ENCODE data around the gene NOMO2.
"Not testable (repeated sequence)": the region's sequence is repeated elsewhere in the genome, so short reads cannot be mapped to it uniquely, and the experiment has no call there.

DNA sequence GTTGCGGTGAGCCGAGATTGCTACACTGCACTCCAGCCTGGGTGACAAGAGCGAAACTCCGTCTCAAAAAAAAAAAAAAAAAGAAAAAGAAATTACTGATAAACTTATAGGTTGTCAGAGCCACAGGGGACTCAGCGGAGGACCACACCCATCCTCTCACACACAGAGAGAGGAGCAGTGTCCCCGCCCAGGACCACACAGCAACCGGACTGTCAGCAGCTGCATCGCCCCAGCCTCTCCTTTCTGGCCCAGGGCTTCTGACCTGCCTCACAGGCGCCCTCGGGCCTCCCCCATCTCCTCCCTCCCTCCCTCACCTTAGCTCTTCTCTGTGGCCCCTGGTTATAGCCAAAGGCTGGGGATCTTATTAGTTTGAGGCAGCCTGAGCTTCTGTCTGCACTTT is 27.9 kb upstream of the NOMO2 start:
- TF ChIP-seq, protein P1, sequence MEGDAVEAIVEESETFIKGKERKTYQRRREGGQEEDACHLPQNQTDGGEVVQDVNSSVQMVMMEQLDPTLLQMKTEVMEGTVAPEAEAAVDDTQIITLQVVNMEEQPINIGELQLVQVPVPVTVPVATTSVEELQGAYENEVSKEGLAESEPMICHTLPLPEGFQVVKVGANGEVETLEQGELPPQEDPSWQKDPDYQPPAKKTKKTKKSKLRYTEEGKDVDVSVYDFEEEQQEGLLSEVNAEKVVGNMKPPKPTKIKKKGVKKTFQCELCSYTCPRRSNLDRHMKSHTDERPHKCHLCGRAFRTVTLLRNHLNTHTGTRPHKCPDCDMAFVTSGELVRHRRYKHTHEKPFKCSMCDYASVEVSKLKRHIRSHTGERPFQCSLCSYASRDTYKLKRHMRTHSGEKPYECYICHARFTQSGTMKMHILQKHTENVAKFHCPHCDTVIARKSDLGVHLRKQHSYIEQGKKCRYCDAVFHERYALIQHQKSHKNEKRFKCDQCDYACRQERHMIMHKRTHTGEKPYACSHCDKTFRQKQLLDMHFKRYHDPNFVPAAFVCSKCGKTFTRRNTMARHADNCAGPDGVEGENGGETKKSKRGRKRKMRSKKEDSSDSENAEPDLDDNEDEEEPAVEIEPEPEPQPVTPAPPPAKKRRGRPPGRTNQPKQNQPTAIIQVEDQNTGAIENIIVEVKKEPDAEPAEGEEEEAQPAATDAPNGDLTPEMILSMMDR (IDR thresholded peaks at IDR 0.05; ENCODE audit: insufficient read depth, low read length), result not testable (repeated sequence)
- TF ChIP-seq, protein P2, sequence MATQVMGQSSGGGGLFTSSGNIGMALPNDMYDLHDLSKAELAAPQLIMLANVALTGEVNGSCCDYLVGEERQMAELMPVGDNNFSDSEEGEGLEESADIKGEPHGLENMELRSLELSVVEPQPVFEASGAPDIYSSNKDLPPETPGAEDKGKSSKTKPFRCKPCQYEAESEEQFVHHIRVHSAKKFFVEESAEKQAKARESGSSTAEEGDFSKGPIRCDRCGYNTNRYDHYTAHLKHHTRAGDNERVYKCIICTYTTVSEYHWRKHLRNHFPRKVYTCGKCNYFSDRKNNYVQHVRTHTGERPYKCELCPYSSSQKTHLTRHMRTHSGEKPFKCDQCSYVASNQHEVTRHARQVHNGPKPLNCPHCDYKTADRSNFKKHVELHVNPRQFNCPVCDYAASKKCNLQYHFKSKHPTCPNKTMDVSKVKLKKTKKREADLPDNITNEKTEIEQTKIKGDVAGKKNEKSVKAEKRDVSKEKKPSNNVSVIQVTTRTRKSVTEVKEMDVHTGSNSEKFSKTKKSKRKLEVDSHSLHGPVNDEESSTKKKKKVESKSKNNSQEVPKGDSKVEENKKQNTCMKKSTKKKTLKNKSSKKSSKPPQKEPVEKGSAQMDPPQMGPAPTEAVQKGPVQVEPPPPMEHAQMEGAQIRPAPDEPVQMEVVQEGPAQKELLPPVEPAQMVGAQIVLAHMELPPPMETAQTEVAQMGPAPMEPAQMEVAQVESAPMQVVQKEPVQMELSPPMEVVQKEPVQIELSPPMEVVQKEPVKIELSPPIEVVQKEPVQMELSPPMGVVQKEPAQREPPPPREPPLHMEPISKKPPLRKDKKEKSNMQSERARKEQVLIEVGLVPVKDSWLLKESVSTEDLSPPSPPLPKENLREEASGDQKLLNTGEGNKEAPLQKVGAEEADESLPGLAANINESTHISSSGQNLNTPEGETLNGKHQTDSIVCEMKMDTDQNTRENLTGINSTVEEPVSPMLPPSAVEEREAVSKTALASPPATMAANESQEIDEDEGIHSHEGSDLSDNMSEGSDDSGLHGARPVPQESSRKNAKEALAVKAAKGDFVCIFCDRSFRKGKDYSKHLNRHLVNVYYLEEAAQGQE (IDR thresholded peaks at IDR 0.05; ENCODE audit: insufficient replicate concordance, low read depth), result not testable (repeated sequence)
